ENCODE results near the gene CDC42EP1. TPM values are rescaled to one million over a fixed set of nuclear protein-coding genes. Genes with fewer than 3 reads are reported as not detected.

The CDC42EP1 gene
- total RNA-seq (141 and 146 TPM in 2 replicates), polyA plus RNA-seq (82.2 and 100 TPM in 2 replicates), polyA minus RNA-seq (16.9 and 24.9 TPM in 2 replicates), Bru-seq, nascent RNA (percentile 89 among the genes with signal in this experiment), BruChase-seq, experiment 1, labeled RNA remaining after a 6-hour chase (percentile 94 among the genes with signal in this experiment), BruChase-seq, experiment 2, labeled RNA remaining after a 2-hour chase (percentile 94 among the genes with signal in this experiment)
- 34.6 and 54.8 TPM in 2 replicates for polyA plus RNA-seq (2011; cell fraction: cytosol; rRNA removed)
- polyA plus RNA-seq (2011; cell fraction: nucleus; rRNA removed) = 26.2 and 27.8 TPM in 2 replicates
- polyA plus RNA-seq (2012) = 55.5 and 78.4 TPM in 2 replicates
- polyA minus RNA-seq (2011; cell fraction: cytosol; rRNA and poly(A)+ RNA removed) = 33.0 TPM
- 13.5 and 26.4 TPM in 2 replicates for polyA minus RNA-seq (2011; cell fraction: nucleus; rRNA and poly(A)+ RNA removed)
- long read RNA-seq, transcript CDC42EP1-201 (3 exons, 2,181 nt) = major isoform, 152 of 350 reads
- long read RNA-seq, partial matches to known transcripts = 178 of 350 reads
- long read RNA-seq, other reads (novel, unspliced or antisense) = 20 of 350 reads

- TSS peak; percentile 72 for BruUV-seq (replicated peaks)
- ChIA-PET CTCF (interaction anchor here (1.0 to 21.8 kb wide), 2 partner anchors 14 to 32 kb away, joined by 4 to 977 read pairs; no protein-coding TSS in a partner anchor), POLR2A (interaction anchor here (0.6 to 1.7 kb wide), 3 partner anchors 9 to 373 kb away, joined by 3 to 14 read pairs (median 4); no protein-coding TSS in a partner anchor)
- H4K20me1 ChIP-seq (replicated peaks; ENCODE audit: control insufficient read depth, extremely low read depth, insufficient read depth, low read length) = no peaks in the 10 kb centered on the region
- peaks cover 0 to 2% of the 10 kb centered on the region in 2 experiments for H3K36me3 ChIP-seq (ENCODE audit: control insufficient read depth in 2 of 2, extremely low read depth in 1 of 2, insufficient read depth in 2 of 2, low read length in 2 of 2)
- H3K4me1 ChIP-seq (ENCODE audit: control insufficient read depth, extremely low read depth, insufficient read depth, low read length) = peaks cover 53% of the 10 kb centered on the region
- FAIRE-seq (peak; percentile 63), DNase-seq (ENCODE audit: low read depth, low spot score) (peak; percentile 55)
- no peaks in the 10 kb centered on the region for H3K9me1 ChIP-seq (replicated peaks; ENCODE audit: control insufficient read depth, extremely low read depth, insufficient read depth, low read length)
- peak within 1 kb of the TSS; percentile 9 for H2AFZ ChIP-seq (ENCODE audit: low read depth, low read length)
- intact Hi-C loops (cut with micrococcal nuclease) = loop anchor here (2.0 to 5.0 kb wide), 3 partner anchors 75 to 192 kb away; partner anchors contain the start of gene LGALS1
- H3K9ac ChIP-seq (replicated peaks; ENCODE audit: extremely low read depth, insufficient read depth, low read length) = peak within 1 kb of the TSS; percentile 100
- H3K9me3 ChIP-seq (replicated peaks; ENCODE audit: control insufficient read depth, insufficient read depth, low read length) = no peaks in the 10 kb centered on the region
- TF ChIP-seq CTCF (IDR thresholded peaks at IDR 0.05; ENCODE audit: extremely low read depth in 1 of 2, insufficient read depth in 1 of 2, low read depth in 1 of 2, low read length in 2 of 2) (no peak), POLR2A (IDR thresholded peaks at IDR 0.05; ENCODE audit: low read depth, low read length) (peak; percentile 90), MAX (IDR thresholded peaks at IDR 0.05; ENCODE audit: insufficient read depth, insufficient read length) (no peak), EZH2 (IDR thresholded peaks at IDR 0.05; ENCODE audit: borderline replicate concordance, low read depth, low read length, severe bottlenecking) (no peak), POLR2AphosphoS5 (IDR thresholded peaks at IDR 0.05; ENCODE audit: insufficient read depth, low read depth, low read length) (peak; percentile 96)
- peak within 1 kb of the TSS; percentile 71 to 86 (median 74) for H3K4me3 ChIP-seq (replicated peaks in 1 of 3; ENCODE audit: insufficient read depth in 1 of 3, low read depth in 1 of 3, low read length in 3 of 3)
- peak within 1 kb of the TSS; percentile 99 for H3K27ac ChIP-seq (ENCODE audit: insufficient read depth, low read depth, low read length)
- peak within 1 kb of the TSS; percentile 68 for H3K4me2 ChIP-seq (ENCODE audit: insufficient read depth, low read length)
- H3K27me3 ChIP-seq (ENCODE audit: control insufficient read depth in 2 of 2, insufficient read depth in 2 of 2, low read length in 2 of 2) = no peaks in the 10 kb centered on the region
- H3K79me2 ChIP-seq (ENCODE audit: control insufficient read depth, insufficient read depth, low read length) = peaks cover 43% of the 10 kb centered on the region
- dilution Hi-C loops (cut with MboI; ENCODE audit: extremely low pct_ligation_motif_present, low sequenced_read_pairs) = no loop called here
These were observed at the start of gene CDC42EP1 for GRCh38 chr22:37559901-37560607. TSS of gene CDC42EP1 (plus strand) at chr22:37560480. CDS start at chr22:37566350, 5,870 bp downstream.

All from endothelial cell of umbilical vein (primary cell).